Ammon's horn (tissue), 1 donor: Measurements from ENCODE around the gene GBP6.
A peak's percentile ranks its signal among the peaks of the same experiment; 100 is the strongest.
"Not testable (repeated sequence)": the region's sequence is repeated elsewhere in the genome, so short reads cannot be mapped to it uniquely, and the experiment has no call there.

Experiments
- DNase-seq: peaks from one replicate; pipeline ENCODE4 v3.0.0-alpha.2; 2016; ENCODE audit warnings: low spot score

GBP6 gene

DNA sequence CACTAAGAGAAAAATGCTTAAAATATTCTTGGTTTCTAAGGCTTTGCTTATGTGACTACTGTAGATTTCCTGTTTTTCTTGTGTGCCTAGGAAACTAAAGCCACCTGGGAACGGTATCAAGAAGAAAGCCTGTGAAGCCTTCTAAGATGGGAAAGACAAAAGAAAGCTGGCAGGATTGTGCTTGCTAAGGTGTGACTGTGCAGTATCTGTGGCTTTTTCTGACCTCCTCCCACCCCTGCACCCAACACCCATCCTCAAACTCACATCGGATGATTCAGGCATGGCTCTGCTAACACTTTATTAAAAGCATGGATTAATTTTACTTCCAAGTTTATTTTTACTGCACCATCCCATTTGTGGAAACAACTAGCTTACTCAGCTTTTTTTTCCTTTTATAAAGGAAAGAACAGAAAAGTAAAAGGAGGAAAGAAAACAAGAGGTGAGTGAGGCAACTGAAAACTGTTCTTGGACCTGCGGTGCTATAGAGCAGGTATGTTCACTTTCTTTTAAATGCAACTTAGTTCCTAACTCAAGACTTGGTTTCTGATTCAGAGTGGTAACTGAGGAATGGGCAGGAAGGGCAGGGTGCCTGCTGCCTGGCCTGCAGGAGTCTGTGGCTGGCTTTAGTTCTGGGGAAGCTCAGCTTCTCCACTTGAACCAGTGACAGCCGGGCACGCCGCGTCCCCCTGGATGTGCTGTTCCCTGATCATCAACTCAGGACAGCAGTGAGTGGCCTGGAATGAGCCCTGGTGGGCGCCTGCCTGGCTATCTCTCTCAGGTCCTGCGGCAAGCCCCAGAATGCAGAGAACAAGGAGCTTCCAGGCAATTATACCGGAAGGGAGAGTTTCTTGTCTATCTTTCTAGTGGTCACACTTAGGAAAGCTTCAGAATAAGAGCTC, at the start of gene GBP6:
GBP6 (plus strand) TSS at position 422 of the 899 bp plus-strand sequence. CDS start 4,493 bp downstream, outside the sequence.
- no peak for DNase-seq

- DNase-seq, result no peak
Observed at GRCh38 chr1:89322402-89322801, 41.5 kb upstream of the GBP6 start.

DNA sequence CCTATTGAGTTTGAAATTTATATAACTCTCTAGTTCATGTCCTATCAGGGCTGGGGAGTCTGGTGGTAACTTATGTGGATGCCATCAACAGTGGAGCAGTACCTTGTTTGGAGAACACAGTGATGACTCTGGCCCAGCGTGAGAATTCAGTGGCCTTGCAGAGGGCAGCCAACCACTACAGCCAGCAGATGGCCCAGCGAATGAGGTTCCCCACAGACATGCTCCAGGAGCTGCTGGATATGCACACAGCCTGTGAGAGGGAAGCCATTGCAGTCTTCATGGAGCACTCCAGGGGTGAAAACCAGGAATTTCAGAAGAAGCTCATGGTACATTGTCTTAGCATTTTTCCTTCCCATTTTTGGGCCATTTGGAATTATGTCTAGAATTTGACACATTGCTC, 32.0 kb upstream of the GBP6 start:
- DNase-seq, result no peak

DNA sequence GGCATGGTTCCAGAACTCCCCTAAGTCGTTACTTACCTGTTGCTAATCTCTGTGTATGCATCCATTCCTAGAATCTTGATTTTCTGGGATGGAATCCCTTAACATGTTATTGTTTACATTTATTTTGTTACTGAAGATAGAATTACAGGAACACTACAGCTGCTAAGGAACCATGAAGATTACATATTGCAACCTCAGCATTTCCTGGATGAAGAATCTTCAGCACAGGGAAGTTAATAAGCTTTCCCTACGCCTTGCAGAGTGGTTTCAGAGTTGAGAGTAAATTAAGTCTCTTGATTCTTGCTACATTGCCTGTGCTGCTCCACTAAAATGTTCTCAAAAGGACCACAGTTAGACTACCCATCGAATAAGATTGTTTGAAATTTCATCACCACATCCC, 31.4 kb upstream of the GBP6 start:
- no peak for DNase-seq

DNA sequence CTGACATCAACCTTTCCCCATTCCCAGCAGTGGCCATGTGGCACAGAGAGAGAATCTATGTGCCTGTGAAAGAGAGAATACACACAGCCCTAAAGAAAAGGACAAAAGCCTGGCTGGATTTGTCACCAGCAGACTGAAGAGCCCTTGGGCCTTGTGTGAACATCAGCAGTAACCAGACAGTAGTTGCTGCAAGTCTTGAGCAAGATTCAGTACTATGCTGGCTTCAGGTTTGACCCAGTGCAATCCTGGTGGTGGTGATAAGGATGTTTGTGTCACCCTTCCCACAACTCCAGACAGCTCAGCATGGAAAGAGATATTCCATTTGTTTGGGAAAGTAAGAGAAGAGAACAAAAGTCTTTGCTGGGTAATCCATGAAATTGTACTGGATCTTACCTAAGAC, 28.4 kb upstream of the GBP6 start:
- DNase-seq, result no peak

- no peak for DNase-seq
Observed at GRCh38 chr1:89337903-89338302, 26.0 kb upstream of the GBP6 start.

GRCh38 chr1:89339039-89339438, 24.8 kb upstream of the GBP6 start:
- no peak for DNase-seq

DNA sequence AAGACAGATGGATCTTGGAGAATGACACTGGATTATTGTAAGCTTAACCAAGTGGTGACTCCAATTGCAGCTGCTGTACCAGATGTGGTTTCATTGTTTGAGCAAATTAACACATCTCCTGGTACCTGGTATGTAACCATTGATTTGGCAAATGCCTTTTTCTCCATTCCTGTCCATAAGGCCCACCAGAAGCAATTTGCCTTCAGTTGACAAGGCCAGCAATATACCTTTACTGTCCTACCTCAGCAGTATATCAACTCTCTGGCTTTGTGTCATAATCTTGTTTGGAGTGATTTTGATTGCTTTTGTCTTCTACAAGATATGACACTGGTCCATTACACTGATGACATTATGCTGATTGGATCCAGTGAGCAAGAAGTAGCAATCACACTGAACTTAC, 18.4 kb upstream of the GBP6 start:
- not testable (repeated sequence) for DNase-seq

DNA sequence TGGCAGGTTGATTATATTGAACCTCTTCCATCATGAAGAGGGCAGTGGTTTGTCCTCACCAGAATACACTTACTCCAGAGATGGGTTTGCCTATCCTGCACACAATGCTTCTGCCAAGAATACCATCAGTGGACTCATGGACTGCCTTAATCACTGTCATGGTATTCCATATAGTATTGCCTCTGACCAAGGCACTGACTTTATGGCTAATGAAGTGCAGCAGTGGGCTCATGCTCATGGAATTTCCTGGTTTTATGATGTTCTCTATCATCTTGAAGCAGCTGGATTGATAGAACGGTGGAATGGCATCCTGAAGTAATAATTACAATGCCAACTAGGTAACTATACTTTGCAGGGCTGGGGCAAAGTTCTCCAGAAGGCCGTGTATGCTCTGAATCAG, 16.6 kb upstream of the GBP6 start:
- DNase-seq, result no peak

- DNase-seq, result no peak
Observed at GRCh38 chr1:89350298-89350697, 13.6 kb upstream of the GBP6 start.

DNA sequence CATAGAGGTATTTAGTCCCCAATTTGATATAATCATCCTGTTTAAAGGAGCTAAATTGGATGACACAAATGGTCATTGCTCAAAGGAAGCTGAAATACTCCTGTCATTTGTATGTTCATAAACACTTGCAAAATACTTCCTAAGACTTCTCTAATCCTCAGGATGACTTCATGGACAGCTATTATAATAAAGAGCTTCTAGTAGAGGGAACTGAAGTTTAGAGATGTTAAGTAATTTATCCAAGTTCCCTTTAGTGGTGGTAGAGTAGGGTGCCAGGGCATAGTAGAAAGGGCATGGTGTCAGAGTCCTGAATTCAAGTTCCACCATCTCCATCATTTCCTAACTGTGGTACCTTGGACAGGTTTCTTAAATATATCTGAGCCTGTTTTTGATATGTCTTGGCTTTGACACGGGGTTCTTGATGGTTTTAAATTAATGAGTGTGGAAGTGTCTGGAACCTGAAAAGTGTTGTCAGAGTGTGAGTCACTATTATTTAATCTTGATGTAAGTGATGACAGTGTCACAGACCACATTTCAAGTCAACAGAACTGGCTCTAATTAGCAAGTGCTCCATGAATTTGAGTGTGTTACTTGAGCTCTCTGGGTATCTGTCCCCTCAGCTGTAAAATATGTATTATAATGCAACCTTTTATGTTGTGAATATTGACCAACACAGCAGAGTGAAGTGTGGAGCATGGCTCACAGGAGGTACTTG, 12.1 kb upstream of the GBP6 start:
- DNase-seq, result no peak

- no peak for DNase-seq
Observed at GRCh38 chr1:89352421-89352820, 11.4 kb upstream of the GBP6 start.

GRCh38 chr1:89354205-89354604, 9.7 kb upstream of the GBP6 start:
- DNase-seq, result no peak

GRCh38 chr1:89355056-89355455, 8.8 kb upstream of the GBP6 start:
- no peak for DNase-seq

- no peak for DNase-seq
Observed at GRCh38 chr1:89356658-89357400, 7.0 kb upstream of the GBP6 start.

GRCh38 chr1:89358287-89358893, 5.5 kb upstream of the GBP6 start:
- peak; percentile 85 for DNase-seq

DNA sequence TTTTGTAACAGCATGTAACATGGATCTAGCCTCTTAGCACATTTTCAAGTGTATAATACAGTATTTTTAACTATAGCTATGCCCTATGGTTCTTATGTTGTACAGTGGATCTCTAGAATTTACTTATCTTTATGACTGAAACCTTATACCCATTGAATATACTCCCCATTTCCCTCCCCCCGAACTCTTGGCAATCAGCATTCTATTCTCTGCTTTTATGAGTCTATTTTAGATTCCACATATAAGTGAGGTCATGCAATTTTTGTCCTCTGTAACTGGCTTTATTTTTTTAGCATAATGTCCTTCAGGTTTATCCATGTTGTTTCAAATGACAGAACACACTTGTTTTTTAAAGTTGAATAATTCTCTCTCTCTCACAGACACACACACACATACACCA, 3.1 kb upstream of the GBP6 start:
- no peak for DNase-seq

GRCh38 chr1:89361681-89362080, 2.2 kb upstream of the GBP6 start:
- DNase-seq, result no peak

DNA sequence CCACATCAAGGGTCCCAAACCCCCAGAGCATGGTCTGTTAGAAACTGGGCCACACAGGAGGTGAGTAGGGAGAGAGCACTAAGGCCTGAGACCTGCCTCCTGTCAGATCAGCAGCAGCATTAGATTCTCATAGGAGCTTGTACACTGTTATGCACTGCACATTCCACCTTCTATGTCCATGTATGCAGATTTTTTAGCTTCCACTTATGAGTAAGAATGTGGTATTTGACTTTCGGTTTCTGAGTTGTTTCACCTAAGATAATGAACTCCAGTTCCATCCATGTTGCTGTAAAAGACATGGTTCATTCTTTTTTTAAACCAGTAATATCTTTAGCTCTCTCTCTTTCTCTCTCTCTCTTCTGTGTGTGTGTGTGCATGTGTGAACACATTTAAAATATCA, 663 bp upstream of the GBP6 start:
- DNase-seq, result no peak

DNA sequence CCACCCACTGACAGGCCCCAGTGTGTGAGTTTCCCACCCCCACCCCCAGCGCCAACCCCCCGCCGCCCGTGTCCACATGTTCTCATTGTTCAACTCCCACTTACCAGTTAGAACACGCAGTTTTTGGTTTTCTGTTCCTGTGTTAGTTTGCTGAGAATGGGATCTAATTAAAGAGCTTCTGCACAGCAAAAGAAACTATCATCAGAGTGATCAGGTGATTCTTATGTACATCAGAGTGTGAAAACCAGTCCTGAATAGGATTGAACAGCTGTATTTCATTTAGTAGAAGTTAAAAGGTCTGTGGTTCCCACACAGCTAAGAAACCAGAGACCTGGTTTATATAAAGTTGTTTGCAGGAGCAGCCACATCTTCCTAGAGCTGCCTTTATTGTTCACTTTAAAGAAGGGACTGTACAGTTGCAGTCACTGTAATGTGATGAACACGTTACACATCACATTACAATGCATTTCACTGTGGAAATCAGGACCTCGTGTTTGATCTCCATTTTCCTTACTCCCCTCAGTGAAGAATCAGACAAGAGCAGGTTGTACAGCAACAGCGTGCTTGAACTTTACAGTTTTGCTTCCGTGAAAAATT, 1.2 kb downstream of the GBP6 start:
- DNase-seq, result peak; percentile 16

DNA sequence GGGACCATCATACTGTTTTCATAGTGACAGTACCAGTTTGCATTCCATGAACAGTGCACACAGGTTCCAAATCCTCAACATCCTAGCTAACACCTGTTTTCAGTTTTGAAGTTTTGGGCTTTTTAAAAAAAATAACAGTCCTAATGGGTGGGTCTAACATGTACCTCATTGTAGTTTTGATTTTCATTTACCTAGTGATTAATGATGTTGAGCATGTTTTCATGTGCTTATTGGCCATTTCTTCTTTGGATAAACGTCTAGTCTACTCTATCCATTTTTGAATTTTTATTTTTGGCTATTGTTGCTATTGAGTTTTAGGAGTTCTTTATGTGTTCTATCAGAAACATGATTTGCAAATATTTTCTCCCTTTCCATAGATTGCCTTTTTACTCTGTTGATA, 3.4 kb downstream of the GBP6 start:
- DNase-seq, result no peak

- DNase-seq, result no peak
Observed at GRCh38 chr1:89369331-89369730, 5.5 kb downstream of the GBP6 start.
